ENCODE measurements around the gene PRADC1. TPM values are rescaled to one million over a fixed set of nuclear protein-coding genes. Genes with fewer than 3 reads are reported as not detected.

PRADC1 gene
- total RNA-seq, 1 donor from 2014 or later: 18.6 TPM

- DNase-seq (ENCODE audit: low spot score): no peak
- Mint-ChIP-seq H3K27me3 (ENCODE audit: insufficient read depth) (no peaks in the 10 kb centered on the region), H3K4me3 (no peak overlapping the region), H3K9me3 (no peaks in the 10 kb centered on the region), H3K27ac (no peak overlapping the region), H3K36me3 (ENCODE audit: low read depth) (peaks cover 17% of the 10 kb centered on the region), H3K4me1 (ENCODE audit: low read depth) (peaks cover 24% of the 10 kb centered on the region)
- intact Hi-C loops (cut with micrococcal nuclease): no loop called here
These were observed 14.7 kb downstream of the PRADC1 start for GRCh38 chr2:73218298-73218697.

- Mint-ChIP-seq H3K27me3 (ENCODE audit: insufficient read depth) (no peaks in the 10 kb centered on the region), H3K36me3 (ENCODE audit: low read depth) (peaks cover 15% of the 10 kb centered on the region), H3K9me3 (no peaks in the 10 kb centered on the region), H3K27ac (no peak overlapping the region), H3K4me3 (no peak overlapping the region), H3K4me1 (ENCODE audit: low read depth) (peaks cover 28% of the 10 kb centered on the region)
- intact Hi-C loops (cut with micrococcal nuclease): no loop called here
- DNase-seq (ENCODE audit: low spot score): no peak
These were observed 15.2 kb downstream of the PRADC1 start for GRCh38 chr2:73217826-73218225.

- H3K4me1 Mint-ChIP-seq (ENCODE audit: low read depth): peaks cover 31% of the 10 kb centered on the region
- H3K27ac Mint-ChIP-seq: no peak overlapping the region
- no peaks in the 10 kb centered on the region for H3K9me3 Mint-ChIP-seq
- H3K36me3 Mint-ChIP-seq (ENCODE audit: low read depth): peaks cover 10% of the 10 kb centered on the region
- no peak overlapping the region for H3K4me3 Mint-ChIP-seq
- DNase-seq (ENCODE audit: low spot score): no peak
- intact Hi-C loops (cut with micrococcal nuclease): no loop called here
- H3K27me3 Mint-ChIP-seq (ENCODE audit: insufficient read depth): no peaks in the 10 kb centered on the region
These were observed 15.9 kb downstream of the PRADC1 start for GRCh38 chr2:73217160-73217559.

- intact Hi-C loops (cut with micrococcal nuclease): no loop called here
- Mint-ChIP-seq H3K36me3 (ENCODE audit: low read depth) (peaks cover 2% of the 10 kb centered on the region), H3K9me3 (no peaks in the 10 kb centered on the region), H3K4me3 (peak overlapping the region; percentile 94), H3K27me3 (ENCODE audit: insufficient read depth) (no peaks in the 10 kb centered on the region), H3K4me1 (ENCODE audit: low read depth) (peaks cover 31% of the 10 kb centered on the region), H3K27ac (peak overlapping the region; percentile 49)
- DNase-seq (ENCODE audit: low spot score): no peak
These were observed 17.8 kb downstream of the PRADC1 start for GRCh38 chr2:73215254-73215653.

GRCh38 chr2:73214120-73215035, 18.7 kb downstream of the PRADC1 start, which contains the start of gene SMYD5:
SMYD5 (plus strand) TSS chr2:73214245; CDS start chr2:73214267, 22 bp downstream.
- Mint-ChIP-seq H3K4me1 (ENCODE audit: low read depth) (peaks cover 31% of the 10 kb centered on the region), H3K4me3 (peak within 1 kb of the TSS; percentile 94), H3K36me3 (ENCODE audit: low read depth) (peaks cover 2% of the 10 kb centered on the region), H3K27ac (peak within 1 kb of the TSS; percentile 89), H3K27me3 (ENCODE audit: insufficient read depth) (no peaks in the 10 kb centered on the region), H3K9me3 (no peaks in the 10 kb centered on the region)
- intact Hi-C loops (cut with micrococcal nuclease): loop anchor here (1.0 to 5.0 kb wide), 6 partner anchors 19 to 523 kb away; partner anchors contain the start of genes FBXO41, PRADC1, SFXN5 and TPRKB
- peak; percentile 85 for DNase-seq (ENCODE audit: low spot score)

GRCh38 chr2:73212448-73213176, 20.4 kb downstream of the PRADC1 start:
- Mint-ChIP-seq H3K27ac (no peak overlapping the region), H3K4me1 (ENCODE audit: low read depth) (peaks cover 31% of the 10 kb centered on the region), H3K27me3 (ENCODE audit: insufficient read depth) (peaks cover 3% of the 10 kb centered on the region), H3K4me3 (no peak overlapping the region), H3K9me3 (no peaks in the 10 kb centered on the region), H3K36me3 (ENCODE audit: low read depth) (peaks cover 2% of the 10 kb centered on the region)
- intact Hi-C loops (cut with micrococcal nuclease): loop anchor here (1.0 to 5.0 kb wide), 6 partner anchors 35 to 1632 kb away; partner anchors contain the start of gene TPRKB
- peak; percentile 55 for DNase-seq (ENCODE audit: low spot score)

- no peak for DNase-seq (ENCODE audit: low spot score)
- peaks cover 3% of the 10 kb centered on the region for H3K27me3 Mint-ChIP-seq (ENCODE audit: insufficient read depth)
- intact Hi-C loops (cut with micrococcal nuclease): loop anchor here (1.0 to 5.0 kb wide), 6 partner anchors 35 to 1633 kb away; partner anchors contain the start of gene TPRKB
- H3K27ac Mint-ChIP-seq: no peak overlapping the region
- H3K4me1 Mint-ChIP-seq (ENCODE audit: low read depth): peaks cover 31% of the 10 kb centered on the region
- H3K9me3 Mint-ChIP-seq: no peaks in the 10 kb centered on the region
- H3K36me3 Mint-ChIP-seq (ENCODE audit: low read depth): peaks cover 2% of the 10 kb centered on the region
- no peak overlapping the region for H3K4me3 Mint-ChIP-seq
These were observed 21.0 kb downstream of the PRADC1 start for GRCh38 chr2:73212098-73212447.

- Mint-ChIP-seq H3K36me3 (ENCODE audit: low read depth) (peaks cover 2% of the 10 kb centered on the region), H3K27ac (no peak overlapping the region), H3K27me3 (ENCODE audit: insufficient read depth) (peaks cover 9% of the 10 kb centered on the region), H3K4me1 (ENCODE audit: low read depth) (peaks cover 28% of the 10 kb centered on the region), H3K4me3 (no peak overlapping the region), H3K9me3 (no peaks in the 10 kb centered on the region)
- intact Hi-C loops (cut with micrococcal nuclease): loop anchor here (5.0 kb wide), 1 partner anchor 527 kb away; the partner anchor contains the start of gene TPRKB
- DNase-seq (ENCODE audit: low spot score): no peak
These were observed 22.3 kb downstream of the PRADC1 start for GRCh38 chr2:73210696-73211095.

- peaks cover 2% of the 10 kb centered on the region for H3K36me3 Mint-ChIP-seq (ENCODE audit: low read depth)
- H3K4me1 Mint-ChIP-seq (ENCODE audit: low read depth): peaks cover 21% of the 10 kb centered on the region
- H3K9me3 Mint-ChIP-seq: no peaks in the 10 kb centered on the region
- intact Hi-C loops (cut with micrococcal nuclease): loop anchor here (5.0 kb wide), 1 partner anchor 527 kb away; the partner anchor contains the start of gene TPRKB
- no peak overlapping the region for H3K4me3 Mint-ChIP-seq
- H3K27ac Mint-ChIP-seq: no peak overlapping the region
- no peak for DNase-seq (ENCODE audit: low spot score)
- H3K27me3 Mint-ChIP-seq (ENCODE audit: insufficient read depth): peaks cover 13% of the 10 kb centered on the region
These were observed 23.0 kb downstream of the PRADC1 start for GRCh38 chr2:73210019-73210418.

- no peak overlapping the region for H3K27ac Mint-ChIP-seq
- H3K27me3 Mint-ChIP-seq (ENCODE audit: insufficient read depth): peaks cover 26% of the 10 kb centered on the region
- H3K4me3 Mint-ChIP-seq: no peak overlapping the region
- intact Hi-C loops (cut with micrococcal nuclease): no loop called here
- no peak for DNase-seq (ENCODE audit: low spot score)
- no peaks in the 10 kb centered on the region for H3K9me3 Mint-ChIP-seq
- no peaks in the 10 kb centered on the region for H3K36me3 Mint-ChIP-seq (ENCODE audit: low read depth)
- peaks cover 7% of the 10 kb centered on the region for H3K4me1 Mint-ChIP-seq (ENCODE audit: low read depth)
These were observed 24.8 kb downstream of the PRADC1 start for GRCh38 chr2:73208258-73208657.

GRCh38 chr2:73205611-73206010, 27.4 kb downstream of the PRADC1 start:
- H3K4me3 Mint-ChIP-seq: no peak overlapping the region

GRCh38 chr2:73203055-73203681, 29.9 kb downstream of the PRADC1 start:
- no peaks in the 10 kb centered on the region for H3K4me1 Mint-ChIP-seq (ENCODE audit: low read depth)
- H3K9me3 Mint-ChIP-seq: no peaks in the 10 kb centered on the region
- no peaks in the 10 kb centered on the region for H3K36me3 Mint-ChIP-seq (ENCODE audit: low read depth)
- no peak overlapping the region for H3K27ac Mint-ChIP-seq
- H3K27me3 Mint-ChIP-seq (ENCODE audit: insufficient read depth): peaks cover 56% of the 10 kb centered on the region
- intact Hi-C loops (cut with micrococcal nuclease): no loop called here
- DNase-seq (ENCODE audit: low spot score): no peak
- H3K4me3 Mint-ChIP-seq: no peak overlapping the region

More at GRCh38 chr2:73205611-73206010, 27.4 kb downstream of the PRADC1 start:
- H3K27ac Mint-ChIP-seq: no peak overlapping the region
- no peaks in the 10 kb centered on the region for H3K36me3 Mint-ChIP-seq (ENCODE audit: low read depth)
- intact Hi-C loops (cut with micrococcal nuclease): loop anchor here (2.0 kb wide), 1 partner anchor 129 kb away; no protein-coding TSS in a partner anchor
- H3K4me1 Mint-ChIP-seq (ENCODE audit: low read depth): no peaks in the 10 kb centered on the region
- DNase-seq (ENCODE audit: low spot score): no peak
- peaks cover 40% of the 10 kb centered on the region for H3K27me3 Mint-ChIP-seq (ENCODE audit: insufficient read depth)
- no peaks in the 10 kb centered on the region for H3K9me3 Mint-ChIP-seq
